SKM-1 treated with dmso at 0.1 percent for 144 hours (cell line): Measurements from ENCODE around the gene F13A1.

Experiments used
- DNase-seq: peaks from one replicate; lab custom pipeline; 2025; ENCODE audit not compliant: unreplicated experiment; lab: John Stamatoyannopoulos, UW

The F13A1 gene

DNA sequence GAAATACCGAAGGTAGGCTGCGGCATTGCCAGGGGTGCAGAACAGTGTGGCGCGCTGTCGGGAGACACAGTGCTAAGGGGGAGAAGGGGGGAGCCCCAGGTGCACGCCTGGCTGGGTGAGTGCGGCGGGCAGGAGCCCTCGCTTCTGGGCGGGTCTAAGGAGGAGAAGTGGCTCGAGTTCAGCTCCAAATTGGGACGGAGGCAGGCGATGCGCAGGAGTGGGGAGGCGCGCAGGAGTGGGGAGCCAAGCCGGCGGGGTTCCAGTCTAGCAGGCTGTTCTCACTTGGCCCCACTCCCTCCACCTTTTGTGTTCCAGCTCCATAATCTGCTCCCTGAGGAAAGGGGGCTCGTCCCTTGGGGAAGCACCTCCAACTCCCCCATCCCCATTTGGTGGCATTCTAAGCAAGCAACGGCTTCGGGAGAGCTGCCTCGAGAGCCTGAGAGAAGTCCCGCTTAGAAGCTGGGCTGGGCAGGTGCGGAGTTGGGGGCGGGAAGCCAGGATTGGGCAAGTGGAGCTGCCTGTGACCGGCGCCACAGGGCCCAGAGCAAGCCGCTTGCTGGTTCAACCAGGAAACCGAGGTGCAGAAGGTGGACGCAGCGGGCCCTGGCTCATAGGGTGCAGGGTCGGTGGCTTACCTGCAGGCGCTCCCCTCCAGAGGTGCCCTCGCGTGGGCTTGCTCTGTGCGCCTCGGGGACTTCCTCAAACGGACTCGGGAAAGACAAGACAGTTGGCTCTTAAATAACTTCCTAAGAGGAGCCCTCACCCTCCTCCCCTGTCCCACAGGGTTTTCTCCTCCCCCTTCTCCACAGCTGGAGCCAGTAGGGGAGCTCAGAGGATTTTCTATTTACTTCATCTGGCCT lies at the start of gene F13A1:
Gene F13A1 (minus strand): TSS at position 711 of the 860 bp plus-strand sequence. CDS start 1,998 bp downstream, outside the sequence.
- DNase-seq = no peak

DNA sequence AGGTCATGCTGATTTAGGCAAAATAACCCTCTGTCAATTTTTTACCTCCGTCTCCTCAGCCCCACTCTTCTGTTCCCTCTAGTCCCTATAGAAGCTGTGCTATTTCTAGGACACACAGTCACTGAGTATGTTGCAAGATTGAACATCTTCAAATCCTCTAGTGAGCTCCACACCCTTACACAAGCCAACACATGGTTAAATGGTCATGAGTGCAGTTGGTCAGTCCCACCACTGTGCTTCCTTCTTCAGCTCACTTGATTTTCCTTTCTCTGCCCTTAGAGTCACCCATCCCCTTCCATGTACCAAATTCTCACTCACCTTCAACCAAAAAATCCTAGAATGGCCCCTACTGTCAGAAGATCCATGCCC lies 48.2 kb upstream of the F13A1 start:
- peak; percentile 8 for DNase-seq

DNA sequence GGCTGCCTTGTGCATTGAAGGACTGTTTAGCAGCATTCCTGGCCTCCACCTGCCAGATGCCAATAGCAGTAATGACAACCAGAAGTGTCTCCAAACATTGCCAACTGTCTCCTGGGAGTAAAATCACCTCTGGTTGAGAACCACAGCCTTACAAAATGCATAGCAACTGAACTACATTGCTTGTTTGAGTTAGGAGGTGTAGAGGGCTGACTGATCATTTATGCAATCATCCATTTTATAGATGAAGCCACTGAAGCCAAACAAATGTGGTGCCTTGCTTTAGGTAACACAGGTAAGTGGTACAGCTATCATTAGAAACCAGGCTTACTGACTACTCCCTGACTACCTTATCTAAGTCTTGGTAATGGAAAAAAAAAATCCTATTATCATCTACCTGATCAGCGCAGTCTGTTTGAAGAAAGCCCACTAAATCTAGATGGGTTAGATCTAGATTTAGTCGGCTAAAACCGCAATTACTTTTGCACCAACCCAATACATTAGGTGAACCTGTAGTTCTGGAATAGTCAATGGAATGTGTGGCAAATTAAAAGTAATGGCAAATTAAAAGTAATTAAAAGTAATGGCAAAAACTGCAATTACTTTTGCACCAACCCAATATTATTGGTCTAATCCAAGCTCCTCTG lies 47.7 kb upstream of the F13A1 start:
- DNase-seq = no peak

DNA sequence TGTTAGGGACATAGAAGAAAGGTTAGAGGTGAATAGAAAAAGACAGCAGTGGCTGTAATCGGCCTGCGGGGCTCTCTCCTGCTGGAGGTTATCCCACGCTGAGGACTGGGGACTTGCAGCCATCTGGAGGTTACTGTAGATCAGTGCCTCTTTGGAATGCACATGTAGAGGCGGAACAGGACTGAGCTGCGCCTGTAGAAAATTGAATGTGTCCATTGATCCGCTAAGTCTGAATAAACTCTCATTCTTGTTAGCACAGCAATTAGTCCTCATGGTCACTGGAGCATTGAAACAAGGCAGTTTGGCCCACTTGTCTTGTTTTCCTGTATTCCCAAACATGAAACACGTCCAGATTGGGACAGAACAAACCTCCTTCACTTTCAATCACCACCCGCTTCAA lies 46.3 kb upstream of the F13A1 start:
- DNase-seq = no peak

DNA sequence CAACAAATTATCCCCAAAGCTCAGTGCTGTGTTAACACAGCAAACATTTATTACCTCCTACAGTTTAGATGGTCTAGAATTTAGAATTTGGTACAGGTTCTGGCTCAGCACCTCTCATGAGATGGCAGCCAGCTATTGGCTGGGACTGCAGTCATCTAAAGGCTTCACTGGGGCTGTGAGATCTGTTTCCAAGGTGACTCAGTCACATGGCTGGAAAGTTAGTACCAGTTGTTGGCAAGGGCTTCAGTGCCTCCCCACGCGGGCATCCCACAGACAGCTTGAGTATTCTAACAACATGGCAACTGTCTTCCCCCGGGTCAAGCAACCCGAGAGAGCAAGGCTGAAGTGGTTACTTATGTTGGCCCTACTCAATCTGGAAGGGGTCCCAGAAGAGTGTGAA lies 44.8 kb upstream of the F13A1 start:
- no peak for DNase-seq

DNA sequence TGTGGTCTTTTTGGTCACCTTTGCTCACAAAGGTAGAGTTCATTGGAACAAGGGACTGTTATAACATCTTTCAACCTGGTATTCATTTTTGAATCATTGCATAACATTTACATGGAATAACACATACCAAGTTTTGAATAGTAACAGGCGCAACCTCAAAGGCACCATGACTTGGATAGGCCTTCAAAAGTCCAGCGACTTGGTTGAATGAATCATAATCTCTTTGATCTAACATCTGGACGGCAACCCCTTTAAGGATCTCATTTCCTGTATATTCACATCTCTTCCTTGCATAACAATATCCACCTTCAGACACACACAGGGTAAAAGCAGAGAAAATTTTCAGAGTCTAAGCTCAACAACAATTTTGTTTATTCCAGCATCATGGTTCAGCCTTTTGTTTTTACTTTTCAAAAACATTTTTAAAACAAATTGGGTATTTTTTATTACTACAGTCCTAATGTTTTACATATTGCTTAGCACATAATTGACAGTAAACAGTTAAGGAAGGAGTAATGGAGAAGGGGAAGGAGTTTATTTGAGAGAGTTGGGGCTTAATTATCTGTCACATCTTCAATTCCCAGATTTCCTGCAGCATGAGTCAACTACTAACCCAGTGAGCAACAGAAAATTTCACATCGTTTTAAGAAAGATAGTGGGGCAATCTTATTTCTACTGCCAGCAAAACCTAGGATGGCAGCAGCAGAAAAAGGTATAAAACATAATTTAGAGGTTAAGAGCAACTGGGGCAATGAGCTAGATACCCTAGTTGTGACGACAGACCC lies 41.8 kb upstream of the F13A1 start:
- no peak for DNase-seq

DNA sequence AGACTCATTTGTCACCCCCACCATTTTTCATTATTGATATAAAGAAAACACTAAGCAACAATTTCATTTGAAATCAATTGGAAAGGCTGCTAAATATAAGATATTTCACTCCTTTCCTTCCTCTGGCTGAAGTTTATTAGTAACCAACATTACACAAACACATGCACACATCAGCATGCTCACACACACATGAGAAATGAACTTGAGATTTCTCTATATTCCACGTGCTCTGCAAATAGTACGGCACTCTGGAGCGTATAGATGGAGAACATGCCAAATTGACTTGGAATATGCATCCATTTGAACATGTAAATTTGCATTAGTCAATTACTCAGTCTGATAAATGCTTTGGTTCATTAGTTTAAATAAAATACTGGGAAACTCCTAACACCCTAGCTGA lies 37.1 kb upstream of the F13A1 start:
- no peak for DNase-seq

DNA sequence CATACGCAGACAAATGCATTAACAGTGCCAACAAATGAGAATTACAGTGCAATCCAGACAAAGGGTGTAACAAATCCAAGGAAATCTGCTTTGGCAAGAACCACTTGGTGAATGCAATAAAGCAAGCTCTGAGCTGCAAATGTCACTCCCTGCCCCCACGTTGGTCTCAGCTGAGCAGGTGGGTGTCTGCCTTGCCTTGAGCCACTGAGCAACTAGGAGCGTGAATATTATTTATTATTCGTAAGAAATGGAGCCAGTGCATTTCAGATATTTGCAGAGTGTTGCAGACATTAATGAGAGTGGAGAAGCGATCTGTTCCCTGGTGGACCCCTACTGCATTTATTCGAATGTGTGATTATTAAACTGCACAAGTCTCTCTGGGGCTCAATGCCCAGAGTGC lies 36.6 kb upstream of the F13A1 start:
- DNase-seq = no peak

DNA sequence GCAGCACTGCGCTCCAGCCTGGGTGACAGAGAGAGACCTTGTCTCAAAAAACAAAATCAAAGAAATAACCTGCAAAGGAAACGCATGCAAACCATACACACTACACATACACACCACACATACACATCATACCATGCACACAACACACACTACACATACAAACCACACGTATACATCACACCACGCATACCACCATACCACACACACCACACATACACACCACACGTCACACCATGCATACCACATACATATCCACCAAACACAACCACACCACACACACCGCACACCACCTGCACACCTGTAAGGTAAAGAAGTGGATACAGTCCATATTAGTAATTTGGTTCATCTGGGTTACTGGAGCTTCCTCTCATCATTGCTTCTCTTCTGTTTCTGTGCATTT lies 32.3 kb upstream of the F13A1 start:
- DNase-seq = no peak

DNA sequence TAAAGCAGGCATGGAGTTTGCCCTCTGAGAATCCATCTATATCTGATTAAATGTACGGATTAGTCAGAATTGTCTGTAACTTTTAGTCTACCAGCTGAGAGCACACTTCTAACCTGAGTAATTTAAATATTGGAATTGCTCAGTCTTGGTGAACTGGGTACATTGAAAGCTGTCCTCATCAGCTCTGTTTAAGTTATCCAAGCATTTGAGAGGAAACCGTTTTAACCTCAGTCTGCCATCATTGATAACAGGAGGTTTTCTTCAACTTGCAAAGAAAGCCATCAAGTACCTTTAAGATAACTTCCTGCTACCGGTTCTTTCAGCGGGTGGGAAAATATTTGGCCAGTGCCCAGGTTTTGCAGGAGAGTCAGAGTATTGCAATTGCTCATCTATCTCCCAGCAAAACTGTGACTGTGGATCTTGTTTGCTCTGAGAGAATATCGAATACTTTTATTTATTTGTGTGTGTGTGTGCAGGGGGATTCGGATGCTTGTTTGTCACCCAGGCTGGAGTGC lies 31.1 kb upstream of the F13A1 start:
- peak; percentile 19 for DNase-seq

DNA sequence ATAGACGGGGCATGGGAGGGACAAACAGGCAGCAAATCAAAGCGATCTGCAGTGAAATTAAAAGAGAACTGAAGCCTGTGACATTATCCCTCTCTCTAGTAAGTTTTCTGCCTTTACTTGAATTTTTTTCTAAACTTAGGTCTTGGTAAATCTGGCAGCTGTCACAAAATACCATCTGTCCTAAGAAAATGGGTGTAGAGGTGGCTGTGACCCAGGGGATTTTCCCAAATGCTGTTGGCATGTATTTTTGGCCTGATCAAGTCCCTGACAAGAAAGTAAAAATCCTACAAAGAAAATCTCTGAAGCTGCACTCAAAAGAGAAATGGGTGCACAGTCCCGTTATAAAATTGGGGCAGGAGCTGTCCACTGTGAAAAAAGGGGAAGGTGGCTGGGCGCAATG lies 30.2 kb upstream of the F13A1 start:
- DNase-seq = no peak

DNA sequence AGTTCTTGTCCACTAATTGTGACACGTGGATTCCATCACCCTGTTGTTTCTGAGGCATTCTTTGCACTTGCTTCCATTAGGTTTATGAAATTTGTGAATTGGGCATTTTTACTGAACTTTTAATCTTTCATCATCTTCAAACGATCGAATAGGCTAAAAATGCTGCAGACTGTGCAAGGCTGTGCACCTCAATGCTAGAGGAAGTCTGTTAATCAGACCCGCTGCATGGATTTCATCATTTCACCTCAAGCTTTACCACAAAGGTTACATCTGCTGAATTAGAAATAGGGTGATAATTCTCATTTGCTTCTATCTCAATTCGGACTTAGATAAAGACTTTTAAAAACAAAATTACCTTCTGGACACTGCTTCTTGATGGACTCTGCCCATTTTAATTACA lies 27.8 kb upstream of the F13A1 start:
- peak; percentile 75 for DNase-seq

DNA sequence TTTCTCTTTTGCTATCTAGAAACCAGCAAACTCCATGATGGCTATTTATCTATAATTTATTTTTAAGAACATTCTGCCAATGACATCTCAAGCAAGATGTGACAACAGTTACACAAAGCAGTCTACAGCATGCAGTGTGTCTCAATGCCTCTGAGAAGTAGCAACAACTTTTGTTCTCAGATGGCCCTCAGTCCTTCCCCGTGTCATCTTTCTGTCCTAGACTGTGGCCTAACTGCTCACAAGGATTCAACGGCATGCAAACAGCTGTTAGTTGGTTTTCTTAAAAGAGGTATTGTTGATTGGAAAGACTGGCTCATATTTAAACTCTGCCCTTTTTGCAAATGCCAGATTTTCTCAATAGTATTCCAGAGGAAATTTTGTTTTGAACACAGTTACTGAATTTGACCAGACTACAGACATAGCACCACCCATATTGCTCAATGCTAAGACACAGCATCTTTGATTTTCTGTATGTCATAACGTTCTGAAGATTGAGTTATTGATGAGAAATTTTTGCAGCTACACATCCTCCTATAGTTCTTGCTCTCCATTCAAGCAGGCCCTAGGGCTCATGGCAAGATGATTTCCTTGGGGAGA lies 26.1 kb upstream of the F13A1 start:
- no peak for DNase-seq

DNA sequence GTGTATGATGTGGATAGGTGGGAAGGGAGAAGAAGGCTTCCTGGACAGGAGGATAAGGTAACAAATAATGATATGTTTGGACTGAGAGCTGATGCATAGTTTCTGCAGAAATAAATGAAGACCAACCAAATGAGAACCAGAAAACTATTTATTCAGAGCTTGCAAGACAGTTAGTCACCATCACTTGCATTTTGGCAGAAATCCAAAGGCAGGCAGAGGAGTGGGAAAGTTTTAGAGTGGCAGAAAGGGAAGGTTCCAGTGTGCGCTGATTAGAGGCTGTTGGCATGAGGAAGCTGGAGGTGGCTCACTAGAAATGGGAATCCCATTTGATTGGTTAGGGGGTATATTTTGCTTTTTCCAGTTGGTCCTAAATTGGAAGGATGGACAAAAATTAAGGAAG lies 13.0 kb upstream of the F13A1 start:
- no peak for DNase-seq

DNA sequence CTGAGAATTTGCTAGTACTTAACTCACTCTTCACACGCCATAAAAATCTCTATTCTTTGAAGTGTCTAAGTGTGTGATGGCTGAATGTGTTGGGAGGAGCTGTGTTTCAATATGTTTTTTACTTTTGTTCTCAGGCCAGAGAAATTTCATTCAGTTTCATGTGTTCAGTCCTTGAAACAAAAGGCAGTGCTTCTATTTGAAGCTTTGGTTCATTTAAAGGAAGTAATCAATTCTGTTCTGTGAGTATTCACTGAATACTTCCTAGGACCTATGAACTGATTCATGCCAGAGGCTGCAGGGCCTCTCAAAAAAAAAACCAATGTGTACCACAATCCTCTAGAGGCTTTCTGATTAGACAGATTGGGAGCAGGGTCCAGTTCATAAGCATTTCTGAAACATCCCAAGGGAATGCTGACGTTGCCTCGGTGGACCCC lies 12.4 kb upstream of the F13A1 start:
- no peak for DNase-seq

DNA sequence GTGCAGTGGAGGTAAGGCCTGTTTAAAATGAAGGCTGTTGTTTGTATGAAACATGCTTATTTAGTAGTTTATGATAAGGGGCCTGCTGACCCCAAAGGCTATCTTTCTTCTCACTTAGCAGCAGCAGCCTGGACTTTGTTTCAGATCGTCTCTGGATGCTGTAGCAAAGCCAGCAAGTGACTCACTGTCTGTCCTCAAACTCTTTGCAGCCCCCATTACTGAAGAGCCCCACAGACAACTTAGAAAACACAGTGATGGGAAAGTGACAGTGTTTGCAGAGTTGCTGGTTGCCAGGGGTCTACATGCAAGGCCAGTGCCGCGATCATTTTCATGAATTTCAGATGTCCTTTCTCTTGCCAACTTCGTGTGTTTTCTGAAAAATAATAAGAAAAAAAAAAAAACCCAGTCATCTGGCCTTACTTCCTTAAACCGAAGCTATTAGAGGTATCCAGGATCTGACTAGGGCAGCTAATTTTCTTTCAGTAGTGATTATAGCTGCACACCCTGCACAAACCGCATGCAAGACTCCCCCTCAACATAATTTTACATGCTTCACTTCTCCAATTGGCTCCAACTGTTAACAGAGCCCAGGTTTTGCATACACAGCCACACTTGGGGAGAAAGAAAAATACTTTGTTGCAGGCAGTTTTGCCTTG lies 11.6 kb upstream of the F13A1 start:
- peak; percentile 51 for DNase-seq

DNA sequence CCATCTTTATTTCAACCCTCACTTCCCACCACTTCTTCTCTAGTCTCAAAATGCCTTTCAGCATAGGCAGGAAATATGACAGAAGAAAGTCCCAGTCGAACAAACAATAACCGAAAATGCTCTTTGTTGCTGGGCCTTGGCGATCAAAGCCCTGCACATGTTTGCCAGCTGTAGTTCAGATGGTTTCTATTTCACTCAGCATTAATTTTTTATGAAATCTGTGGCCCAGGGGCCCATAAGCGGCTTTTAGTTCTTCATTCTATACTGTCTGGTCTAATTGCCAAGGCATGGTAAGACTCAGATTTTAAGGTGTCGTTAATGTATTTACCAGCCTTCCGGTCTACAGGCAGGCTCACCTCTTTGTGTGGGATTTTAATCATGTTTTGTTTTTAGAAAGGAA lies 10.9 kb upstream of the F13A1 start:
- no peak for DNase-seq

DNA sequence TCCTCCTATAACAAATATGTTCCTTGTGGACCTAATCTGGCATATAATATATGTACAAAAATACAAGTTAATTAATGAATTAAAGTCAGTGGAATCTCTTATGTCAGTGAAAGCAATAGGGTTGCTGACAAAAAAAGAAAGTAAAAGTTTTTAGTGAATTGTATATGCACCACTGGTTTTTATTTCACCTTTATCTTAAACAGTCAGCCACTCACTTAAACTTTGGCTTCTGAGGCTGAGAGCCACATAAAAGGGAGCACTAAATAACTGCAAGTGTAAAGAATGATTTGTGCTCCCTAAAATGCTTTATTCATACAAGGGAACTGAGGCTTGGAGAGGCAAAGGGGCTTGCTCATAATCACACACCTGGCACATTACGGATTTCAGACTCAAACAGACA lies 9.9 kb upstream of the F13A1 start:
- no peak for DNase-seq

DNA sequence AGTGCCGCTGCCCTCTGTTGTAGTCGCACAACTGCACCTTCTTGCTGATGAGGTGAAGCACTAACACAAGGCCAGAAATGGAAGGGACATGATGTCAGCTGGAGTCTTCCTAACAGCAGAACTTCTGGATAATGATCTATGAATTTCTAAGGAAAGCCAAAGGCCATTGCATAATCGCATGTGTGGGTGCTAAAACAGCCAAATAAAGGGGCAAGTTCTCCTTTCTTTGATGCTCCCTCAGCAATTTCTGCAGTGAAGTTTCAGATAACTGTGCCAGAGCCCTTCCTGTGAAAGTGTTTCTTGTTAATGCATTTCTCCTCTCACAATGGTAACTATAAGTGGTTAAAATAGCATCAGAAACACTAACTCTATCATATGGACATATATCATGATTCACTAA lies 8.0 kb upstream of the F13A1 start:
- DNase-seq = no peak

DNA sequence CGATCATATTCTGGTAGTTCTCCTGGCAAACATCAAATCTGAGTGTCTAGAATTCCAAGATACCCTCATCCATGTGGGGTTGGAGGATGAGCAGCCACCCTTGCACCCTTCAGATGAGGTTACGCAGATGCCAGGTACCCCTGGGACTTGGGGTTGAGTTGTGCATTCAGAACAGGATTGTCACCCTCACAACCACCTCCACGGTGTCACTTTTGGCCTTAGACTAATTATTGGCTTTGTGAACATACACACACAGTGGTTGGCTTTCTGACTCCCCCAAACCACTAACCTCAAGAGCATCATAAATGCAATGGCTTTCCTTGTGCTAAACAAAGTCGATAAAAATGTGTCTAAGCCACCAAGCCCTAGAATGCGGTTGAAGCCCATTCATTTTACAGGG lies 2.9 kb upstream of the F13A1 start:
- DNase-seq = no peak

DNA sequence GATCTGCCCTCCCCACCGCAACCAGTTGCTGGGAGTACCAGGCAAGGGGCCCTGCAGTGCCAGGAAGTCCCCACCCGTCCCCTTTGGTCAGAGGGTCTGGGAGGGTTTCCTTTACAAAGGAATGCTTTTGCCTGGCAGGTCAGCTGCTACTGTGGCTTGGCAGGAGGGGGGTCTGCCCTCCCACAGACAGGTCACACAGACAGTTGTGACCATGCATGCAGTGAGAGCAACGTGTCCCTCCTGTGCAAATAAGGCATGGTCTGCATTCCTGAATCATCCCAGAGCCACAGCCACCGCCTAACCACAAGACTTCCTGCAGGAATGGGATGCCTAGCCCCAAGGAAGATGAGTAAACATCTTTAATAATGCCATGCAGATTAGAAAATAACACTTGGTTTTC lies 439 bp upstream of the F13A1 start:
- no peak for DNase-seq
